Measurements from ENCODE around the gene ACAP2. TPM values are rescaled to one million over a fixed set of nuclear protein-coding genes. Genes with fewer than 3 reads are reported as not detected.

The ACAP2 gene
- polyA plus RNA-seq, 1 experiment: 50.2 TPM

DNA sequence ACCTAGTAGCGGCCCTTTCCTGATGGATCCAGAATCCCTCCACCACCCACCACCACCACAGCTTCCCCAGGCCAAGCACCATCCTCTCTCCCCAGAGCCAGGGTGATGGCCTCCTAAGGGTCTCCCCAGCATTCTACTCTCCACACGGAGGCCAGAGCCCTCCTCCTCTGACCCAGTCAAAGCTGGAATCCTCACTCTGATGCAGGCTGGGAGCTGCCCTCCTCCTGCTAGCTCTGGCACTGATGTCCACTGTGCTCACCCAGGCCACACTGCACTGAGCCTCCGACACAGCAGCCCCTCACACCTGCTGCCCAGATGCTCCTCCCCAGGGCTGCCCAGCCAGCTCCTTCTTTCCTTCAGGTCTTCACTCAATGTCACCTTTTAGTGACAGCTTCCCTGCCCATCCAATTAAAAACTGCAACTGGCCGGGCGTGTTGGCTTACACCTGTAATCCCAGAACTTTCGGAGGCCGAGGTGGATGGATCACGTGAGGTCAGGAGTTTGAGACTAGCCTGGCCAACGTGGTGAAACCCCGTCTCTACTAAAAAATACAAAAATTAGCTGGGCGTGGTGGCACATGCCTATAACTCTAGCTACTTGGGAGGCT lies 192.9 kb downstream of the ACAP2 start:
- TF ChIP-seq, protein P1, sequence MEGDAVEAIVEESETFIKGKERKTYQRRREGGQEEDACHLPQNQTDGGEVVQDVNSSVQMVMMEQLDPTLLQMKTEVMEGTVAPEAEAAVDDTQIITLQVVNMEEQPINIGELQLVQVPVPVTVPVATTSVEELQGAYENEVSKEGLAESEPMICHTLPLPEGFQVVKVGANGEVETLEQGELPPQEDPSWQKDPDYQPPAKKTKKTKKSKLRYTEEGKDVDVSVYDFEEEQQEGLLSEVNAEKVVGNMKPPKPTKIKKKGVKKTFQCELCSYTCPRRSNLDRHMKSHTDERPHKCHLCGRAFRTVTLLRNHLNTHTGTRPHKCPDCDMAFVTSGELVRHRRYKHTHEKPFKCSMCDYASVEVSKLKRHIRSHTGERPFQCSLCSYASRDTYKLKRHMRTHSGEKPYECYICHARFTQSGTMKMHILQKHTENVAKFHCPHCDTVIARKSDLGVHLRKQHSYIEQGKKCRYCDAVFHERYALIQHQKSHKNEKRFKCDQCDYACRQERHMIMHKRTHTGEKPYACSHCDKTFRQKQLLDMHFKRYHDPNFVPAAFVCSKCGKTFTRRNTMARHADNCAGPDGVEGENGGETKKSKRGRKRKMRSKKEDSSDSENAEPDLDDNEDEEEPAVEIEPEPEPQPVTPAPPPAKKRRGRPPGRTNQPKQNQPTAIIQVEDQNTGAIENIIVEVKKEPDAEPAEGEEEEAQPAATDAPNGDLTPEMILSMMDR (IDR thresholded peaks at IDR 0.05; ENCODE audit: low read depth, low read length): no peak
- ChIA-PET POLR2A (no interaction called here), CTCF (interaction anchor here (0.7 to 1.0 kb wide), 3 partner anchors 14 to 567 kb away, joined by 3 to 6 read pairs (median 4); no protein-coding TSS in a partner anchor)
- Histone ChIP-seq H3K27me3 (ENCODE audit: control insufficient read depth, insufficient read depth, low read length) (no peaks in the 10 kb centered on the region), H3K27ac (ENCODE audit: low read depth, low read length) (no peak overlapping the region), H3K9me3 (ENCODE audit: control insufficient read depth, insufficient read depth, low read length) (no peaks in the 10 kb centered on the region; the same call in none of the 2 replicates), H3K4me3 (ENCODE audit: low read depth, low read length) (no peak overlapping the region)
- DNase-seq (ENCODE audit: low read depth, low spot score): no peak

DNA sequence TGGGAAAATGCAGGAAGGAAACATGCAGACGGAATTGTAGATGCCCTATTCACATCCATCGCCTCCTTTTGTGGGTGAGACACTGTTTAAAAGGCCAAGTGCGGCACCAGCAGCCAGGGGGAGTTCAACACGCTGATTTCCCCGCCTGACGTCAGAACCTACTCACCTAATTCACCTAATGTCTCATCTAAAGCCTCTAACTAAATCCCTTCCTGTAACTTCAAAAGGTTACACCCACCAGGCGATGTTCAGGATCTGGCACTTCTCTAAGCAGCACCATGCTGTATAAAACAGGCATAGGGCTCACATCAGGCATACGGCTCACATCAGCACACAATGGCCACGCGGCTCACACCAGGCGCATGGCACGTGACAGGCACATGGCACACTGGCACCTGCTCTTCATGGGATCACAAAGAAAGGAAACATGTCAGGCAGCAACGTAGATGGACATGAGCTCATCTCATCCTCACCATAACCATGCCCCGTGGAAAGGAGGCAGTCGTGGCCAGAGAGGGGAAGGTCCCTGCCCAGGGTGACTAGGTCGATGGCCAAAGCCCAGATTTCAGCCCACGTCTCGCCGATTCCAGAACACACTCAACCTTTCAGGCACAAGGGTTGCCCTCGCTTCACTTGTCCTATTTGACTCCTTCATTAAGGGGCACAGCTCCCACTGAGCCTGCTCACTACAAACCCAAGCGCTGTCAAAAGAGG lies 193.6 kb downstream of the ACAP2 start:
- no peak overlapping the region for H3K4me3 ChIP-seq (ENCODE audit: low read depth, low read length)
- ChIA-PET POLR2A (no interaction called here), CTCF (no interaction called here)
- no peak for DNase-seq (ENCODE audit: low read depth, low spot score)
- H3K27ac ChIP-seq (ENCODE audit: low read depth, low read length): no peak overlapping the region
- TF ChIP-seq, protein P1 (IDR thresholded peaks at IDR 0.05; ENCODE audit: low read depth, low read length): no peak
- H3K27me3 ChIP-seq (ENCODE audit: control insufficient read depth, insufficient read depth, low read length): no peaks in the 10 kb centered on the region
- H3K9me3 ChIP-seq (ENCODE audit: control insufficient read depth, insufficient read depth, low read length): no peaks in the 10 kb centered on the region; the same call in none of the 2 replicates

DNA sequence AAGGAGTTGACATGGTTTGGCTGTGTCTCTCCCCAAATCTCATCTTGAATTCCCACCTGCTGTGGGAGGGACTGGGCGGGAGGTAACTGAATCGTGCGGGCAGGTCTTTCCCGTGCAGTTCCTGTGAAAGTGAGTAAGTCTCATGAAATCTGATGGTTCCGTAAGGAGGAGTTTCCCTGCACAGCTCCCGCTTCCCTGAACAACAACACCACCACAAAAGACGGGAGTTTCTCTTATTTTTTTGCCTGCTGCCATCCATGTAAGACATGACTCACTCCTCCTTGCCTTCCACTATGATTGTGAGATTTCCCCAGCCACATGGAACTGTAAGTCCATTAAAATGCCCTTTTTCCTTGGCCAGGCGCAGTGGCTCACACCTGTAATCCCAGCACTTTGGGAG lies 194.5 kb downstream of the ACAP2 start:
- CTCF ChIA-PET: no interaction called here
- TF ChIP-seq, protein P1 (IDR thresholded peaks at IDR 0.05; ENCODE audit: low read depth, low read length): no peak
- H3K9me3 ChIP-seq (ENCODE audit: control insufficient read depth, insufficient read depth, low read length): no peaks in the 10 kb centered on the region; the same call in none of the 2 replicates
- no peak for DNase-seq (ENCODE audit: low read depth, low spot score)
- H3K27me3 ChIP-seq (ENCODE audit: control insufficient read depth, insufficient read depth, low read length): no peaks in the 10 kb centered on the region
- no peak overlapping the region for H3K27ac ChIP-seq (ENCODE audit: low read depth, low read length)
- POLR2A ChIA-PET: no interaction called here
- no peak overlapping the region for H3K4me3 ChIP-seq (ENCODE audit: low read depth, low read length)

DNA sequence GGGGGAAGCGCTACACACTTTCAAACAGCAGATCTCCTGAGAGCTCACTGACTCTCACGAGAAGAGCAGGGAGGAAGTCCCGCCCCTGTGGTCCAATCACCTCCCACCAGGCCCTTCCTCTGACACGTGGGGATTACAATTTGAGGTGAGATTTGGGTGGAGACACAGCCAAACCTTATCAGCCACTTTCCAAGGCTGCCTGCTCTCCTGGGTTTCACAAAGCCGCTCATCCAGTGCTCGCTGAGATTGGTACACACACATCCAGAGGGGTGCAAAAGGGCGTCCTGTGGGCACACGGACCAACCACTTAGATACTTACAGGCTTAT lies 195.0 kb downstream of the ACAP2 start:
- TF ChIP-seq, protein P1 (IDR thresholded peaks at IDR 0.05; ENCODE audit: low read depth, low read length): no peak
- no peaks in the 10 kb centered on the region for H3K27me3 ChIP-seq (ENCODE audit: control insufficient read depth, insufficient read depth, low read length)
- DNase-seq (ENCODE audit: low read depth, low spot score): no peak
- H3K9me3 ChIP-seq (ENCODE audit: control insufficient read depth, insufficient read depth, low read length): no peaks in the 10 kb centered on the region; the same call in none of the 2 replicates
- ChIA-PET POLR2A (no interaction called here), CTCF (no interaction called here)
- no peak overlapping the region for H3K27ac ChIP-seq (ENCODE audit: low read depth, low read length)
- H3K4me3 ChIP-seq (ENCODE audit: low read depth, low read length): no peak overlapping the region

DNA sequence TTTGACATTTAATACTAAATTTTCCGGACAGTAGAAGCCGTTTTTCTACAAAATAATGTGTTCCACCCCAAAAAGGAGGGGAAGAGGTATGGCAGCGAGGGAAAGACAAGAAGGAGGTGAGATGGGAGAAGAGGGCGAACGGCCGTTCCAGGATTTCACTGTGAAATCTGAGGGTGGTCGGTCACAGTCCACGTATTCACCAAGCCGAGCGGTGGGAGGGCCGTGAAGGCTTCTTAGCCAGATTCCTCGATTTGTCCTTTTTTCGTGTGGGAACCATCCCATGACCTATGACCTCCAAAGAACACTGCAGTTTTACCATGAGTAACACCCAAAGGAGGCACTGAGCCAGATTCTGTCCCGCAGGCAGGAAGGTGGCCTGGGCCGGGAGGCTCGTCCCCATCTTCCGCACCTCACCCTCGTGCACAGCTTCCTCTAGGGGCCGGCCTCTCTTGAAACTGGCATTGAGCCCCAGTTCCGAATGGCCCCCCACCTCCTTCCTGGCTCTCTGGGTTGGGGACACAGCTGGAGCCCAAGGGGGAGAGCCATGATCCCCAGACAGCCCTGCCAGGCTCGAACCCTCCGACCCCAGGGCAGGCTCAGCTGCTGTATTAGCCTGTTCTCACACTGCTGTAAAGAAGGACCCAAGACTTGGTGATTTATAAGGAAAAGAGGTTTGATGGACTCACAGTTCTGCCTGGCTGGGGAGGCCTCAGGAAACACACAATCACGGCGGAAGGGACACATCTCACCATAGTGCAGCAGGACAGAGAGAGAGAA lies 195.5 kb downstream of the ACAP2 start:
- ChIA-PET CTCF (no interaction called here), POLR2A (no interaction called here)
- H3K4me3 ChIP-seq (ENCODE audit: low read depth, low read length): no peak overlapping the region
- no peaks in the 10 kb centered on the region; the same call in none of the 2 replicates for H3K9me3 ChIP-seq (ENCODE audit: control insufficient read depth, insufficient read depth, low read length)
- H3K27me3 ChIP-seq (ENCODE audit: control insufficient read depth, insufficient read depth, low read length): no peaks in the 10 kb centered on the region
- no peak overlapping the region for H3K27ac ChIP-seq (ENCODE audit: low read depth, low read length)
- no peak for DNase-seq (ENCODE audit: low read depth, low spot score)
- TF ChIP-seq, protein P1 (IDR thresholded peaks at IDR 0.05; ENCODE audit: low read depth, low read length): no peak

Data from AG04450 (cell line).